Fibroblast of lung (primary cell): Measurements from ENCODE around the gene ZNF354B. TPM values are rescaled to one million over a fixed set of nuclear protein-coding genes. Genes with fewer than 3 reads are reported as not detected.

Experiments
- DNase-seq, 2 donors: peaks; one replicate each; pipeline versions ENCODE4 v3.0.0 to v3.0.0-alpha.2; 2010; ENCODE audit warnings: low read depth in 2 of 2
- H2AFZ ChIP-seq: 2 replicates; pipeline ENCODE4 v1.5.1; 2012; ENCODE audit warnings: low read length, control low read depth, inconsistent platforms
- H3K27ac ChIP-seq: 2 replicates; pipeline ENCODE4 v1.5.1; 2011; ENCODE audit warnings: low read length, control low read depth; ENCODE audit not compliant: insufficient read depth
- H3K27me3 ChIP-seq: 2 replicates; pipeline ENCODE4 v1.5.1; 2011; ENCODE audit warnings: mild to moderate bottlenecking, low read length; ENCODE audit not compliant: control insufficient read depth, insufficient read depth
- H3K36me3 ChIP-seq: 2 replicates; pipeline ENCODE4 v1.5.1; 2011; ENCODE audit warnings: low read length; ENCODE audit not compliant: control insufficient read depth, insufficient read depth
- H3K4me1 ChIP-seq: 2 replicates; pipeline ENCODE4 v1.5.1; 2011; ENCODE audit warnings: low read length; ENCODE audit not compliant: control insufficient read depth, insufficient read depth; ENCODE audit errors: extremely low read depth
- H3K4me2 ChIP-seq: 2 replicates; pipeline ENCODE4 v1.5.1; 2011; ENCODE audit warnings: low read length, control low read depth; ENCODE audit not compliant: insufficient read depth; ENCODE audit errors: extremely low read depth
- H3K4me3 ChIP-seq, 4 experiments: fragments of 200-600 bp in 1 of 4; sonication (generic) in 1 of 4; replicated peaks in 1 of 4; 2 replicates each; pipeline ENCODE4 v1.5.1; 2011 to 2016; ENCODE audit warnings: low read length in 4 of 4, low read depth in 3 of 4, mild to moderate bottlenecking in 3 of 4, control low read depth in 2 of 4, inconsistent platforms in 1 of 4, mixed read lengths in 1 of 4; ENCODE audit not compliant: insufficient read depth in 1 of 4; ENCODE audit errors: control extremely low read depth in 1 of 4
- H3K79me2 ChIP-seq: 2 replicates; pipeline ENCODE4 v1.5.1; 2012; ENCODE audit warnings: mild to moderate bottlenecking, low read length, inconsistent platforms; ENCODE audit not compliant: control insufficient read depth, insufficient read depth
- H3K9ac ChIP-seq: 2 replicates; pipeline ENCODE4 v1.5.1; 2011; ENCODE audit warnings: mild to moderate bottlenecking, low read length, control low read depth; ENCODE audit not compliant: insufficient read depth
- H3K9me3 ChIP-seq: 2 replicates; pipeline ENCODE4 v1.5.1; 2012; ENCODE audit warnings: low read depth, low read length; ENCODE audit not compliant: control insufficient read depth, insufficient read depth
- H4K20me1 ChIP-seq: 2 replicates; pipeline ENCODE4 v1.5.1; 2011; ENCODE audit warnings: low read length; ENCODE audit not compliant: control insufficient read depth, insufficient read depth; ENCODE audit errors: extremely low read depth
- CTCF ChIP-seq, 2 donors: IDR thresholded peaks in 1 of 2; conservative IDR thresholded peaks in 1 of 2; 1 replicate in 1 of 2; 2 replicates in 1 of 2; pipeline ENCODE4 v1.5.1; 2011 to 2012; ENCODE audit warnings: low read length in 2 of 2, control low read depth in 1 of 2, inconsistent platforms in 1 of 2, low read depth in 1 of 2, mild to moderate bottlenecking in 1 of 2
- EZH2 ChIP-seq: IDR thresholded peaks from 2 replicates; pipeline ENCODE4 v1.5.1; 2012; ENCODE audit warnings: low read length, control low read depth, mild to moderate bottlenecking; ENCODE audit errors: missing control alignments
- polyA plus RNA-seq, 2 donors: library from polyadenylated mRNA; depleted of rRNA in 1 of 2; stranded (reverse) in 1 of 2; unstranded in 1 of 2; fragments of >200 nt; gene quantifications; 2 replicates each; pipeline ENCODE4 v1.2.1, GENCODE V29; 2011 to 2012; ENCODE audit warnings: missing spikeins in 1 of 2
- total RNA-seq: library from RNA; depleted of rRNA; stranded (reverse); fragments of >200 nt; gene quantifications from 2 replicates; pipeline ENCODE4 v1.2.1, GENCODE V29; 2014

The ZNF354B gene
- total and polyA plus RNA-seq, 2 donors (not counting 1 experiment from before 2014, with no cell fraction given), result 6.1 to 9.4 TPM

- TF ChIP-seq EZH2 (no peak), CTCF (conservative IDR thresholded peaks at IDR 0.05 in 1 of 2, IDR thresholded peaks at IDR 0.05 in 1 of 2; ENCODE audit: low read depth in 1 of 2, low read length in 2 of 2) (no peak)
- H3K4me2 ChIP-seq, result no peak overlapping the region
- H4K20me1 ChIP-seq, result no peaks in the 10 kb centered on the region
- no peaks in the 10 kb centered on the region for H3K27me3 ChIP-seq
- H3K9me3 ChIP-seq, result no peaks in the 10 kb centered on the region
- no peak overlapping the region for H2AFZ ChIP-seq
- H3K27ac ChIP-seq, result no peak overlapping the region
- H3K9ac ChIP-seq, result no peak overlapping the region
- H3K4me1 ChIP-seq, result no peaks in the 10 kb centered on the region
- no peak for DNase-seq
- no peaks in the 10 kb centered on the region for H3K36me3 ChIP-seq
- H3K79me2 ChIP-seq, result no peaks in the 10 kb centered on the region
- H3K4me3 ChIP-seq, result no peak overlapping the region
These were observed 32.1 kb upstream of the ZNF354B start for GRCh38 chr5:178827636-178828035.

GRCh38 chr5:178831049-178831448 is 28.7 kb upstream of the ZNF354B start:
- no peak overlapping the region for H3K4me2 ChIP-seq
- DNase-seq, result no peak
- TF ChIP-seq CTCF (conservative IDR thresholded peaks at IDR 0.05 in 1 of 2, IDR thresholded peaks at IDR 0.05 in 1 of 2; ENCODE audit: low read depth in 1 of 2, low read length in 2 of 2), result no peak
- TF ChIP-seq EZH2, result no peak
- H3K9ac ChIP-seq, result no peak overlapping the region
- no peak overlapping the region for H3K4me3 ChIP-seq
- H4K20me1 ChIP-seq, result no peaks in the 10 kb centered on the region
- H2AFZ ChIP-seq, result no peak overlapping the region
- no peaks in the 10 kb centered on the region for H3K36me3 ChIP-seq
- no peaks in the 10 kb centered on the region for H3K79me2 ChIP-seq
- no peaks in the 10 kb centered on the region for H3K9me3 ChIP-seq
- no peaks in the 10 kb centered on the region for H3K27me3 ChIP-seq
- no peaks in the 10 kb centered on the region for H3K4me1 ChIP-seq
- H3K27ac ChIP-seq, result no peak overlapping the region

- Histone ChIP-seq H3K79me2 (no peaks in the 10 kb centered on the region), H3K4me2 (no peak overlapping the region), H3K27ac (no peak overlapping the region), H4K20me1 (no peaks in the 10 kb centered on the region), H3K27me3 (no peaks in the 10 kb centered on the region), H2AFZ (no peak overlapping the region), H3K36me3 (no peaks in the 10 kb centered on the region), H3K4me3 (no peak overlapping the region), H3K9ac (no peak overlapping the region), H3K4me1 (no peaks in the 10 kb centered on the region), H3K9me3 (no peaks in the 10 kb centered on the region)
- no peak for DNase-seq
- TF ChIP-seq CTCF (conservative IDR thresholded peaks at IDR 0.05 in 1 of 2, IDR thresholded peaks at IDR 0.05 in 1 of 2; ENCODE audit: low read depth in 1 of 2, low read length in 2 of 2) (no peak), EZH2 (no peak)
These were observed 27.0 kb upstream of the ZNF354B start for GRCh38 chr5:178832618-178833201.
